ENCODE results near the gene SCNN1B.

DNA sequence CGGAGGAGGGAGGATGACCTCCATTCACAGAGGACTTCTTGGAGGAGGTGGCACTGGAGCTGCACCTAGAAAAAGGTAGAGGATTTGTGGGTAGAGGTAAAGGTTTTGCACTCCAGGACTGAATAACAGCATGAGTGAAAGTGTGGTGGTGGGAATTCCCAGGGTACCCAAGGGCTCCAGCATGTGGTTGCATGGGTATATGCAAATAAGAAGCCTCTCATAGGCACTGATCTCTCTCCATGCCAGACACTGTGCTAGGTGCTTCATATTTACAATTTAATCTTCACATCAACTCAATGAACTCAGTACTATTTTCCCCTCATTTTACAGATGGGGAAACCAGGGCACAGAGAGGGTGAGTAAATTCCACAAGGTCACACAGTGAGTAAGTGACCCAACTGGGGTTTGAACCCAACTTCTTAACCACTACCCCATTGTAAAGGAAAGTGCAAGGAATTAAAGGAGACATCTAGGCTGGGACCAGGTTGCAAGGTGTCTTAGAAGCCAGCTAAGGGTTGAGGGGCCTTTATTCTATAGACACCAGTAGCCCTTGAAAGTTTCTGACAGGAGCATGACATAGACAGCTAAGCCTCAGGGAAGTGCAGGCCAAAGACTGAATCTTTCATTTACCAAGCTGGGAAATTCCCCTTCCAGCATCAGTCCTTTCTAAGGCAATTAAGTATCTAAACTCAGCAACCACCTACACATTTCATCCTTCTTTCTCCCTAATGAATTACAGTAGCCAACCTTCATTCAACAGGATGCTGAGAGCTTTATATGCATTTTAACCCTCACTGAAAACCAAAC, 21.3 kb downstream of the SCNN1B start:
- TF ChIP-seq CTCF (IDR thresholded peaks at IDR 0.05) = no peak
- TF ChIP-seq POLR2A (IDR thresholded peaks at IDR 0.05) = no peak
